NCI-H1694 (cell line): Measurements from ENCODE around the gene AGTPBP1.
"Not testable (repeated sequence)": the region's sequence is repeated elsewhere in the genome, so short reads cannot be mapped to it uniquely, and the experiment has no call there.

Source experiments
- DNase-seq: peaks from one replicate; lab custom pipeline; 2025; lab: John Stamatoyannopoulos, UW

AGTPBP1 gene

DNA sequence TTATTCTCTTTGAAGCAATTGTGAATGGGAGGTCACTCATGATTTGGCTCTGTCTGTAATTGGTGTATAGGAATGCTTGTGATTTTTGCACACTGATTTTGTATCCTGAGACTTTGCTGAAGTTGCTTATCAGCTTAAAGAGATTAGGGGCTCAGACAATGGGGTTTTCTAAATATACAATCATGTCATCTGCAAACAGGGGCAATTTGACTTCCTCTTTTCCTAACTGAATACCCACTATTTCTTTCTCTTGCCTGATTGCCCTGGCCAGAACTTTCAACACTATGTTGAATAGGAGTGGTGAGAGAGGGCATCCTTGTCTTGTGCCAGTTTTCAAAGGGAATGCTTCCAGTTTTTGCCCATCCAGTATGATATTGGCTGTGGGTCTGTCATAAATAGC, 22.3 kb downstream of the AGTPBP1 start:
- DNase-seq = not testable (repeated sequence)

DNA sequence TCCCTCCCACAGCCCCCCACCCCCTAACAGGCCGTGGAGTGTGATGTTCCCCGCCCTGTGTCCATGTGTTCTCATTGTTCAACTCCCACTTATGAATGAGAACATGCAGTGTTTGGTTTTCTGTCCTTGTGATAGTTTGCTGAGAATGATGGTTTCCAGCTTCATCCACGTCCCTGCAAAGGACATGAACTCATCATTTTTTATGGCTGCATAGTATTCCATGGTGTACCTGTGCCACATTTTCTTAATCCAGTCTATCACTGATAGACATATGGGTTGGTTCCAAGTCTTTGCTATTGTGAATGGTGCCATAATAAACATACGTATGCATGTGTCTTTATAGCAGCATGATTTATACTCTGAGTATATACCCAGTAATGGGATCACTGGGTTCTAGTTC, 23.9 kb downstream of the AGTPBP1 start:
- not testable (repeated sequence) for DNase-seq

DNA sequence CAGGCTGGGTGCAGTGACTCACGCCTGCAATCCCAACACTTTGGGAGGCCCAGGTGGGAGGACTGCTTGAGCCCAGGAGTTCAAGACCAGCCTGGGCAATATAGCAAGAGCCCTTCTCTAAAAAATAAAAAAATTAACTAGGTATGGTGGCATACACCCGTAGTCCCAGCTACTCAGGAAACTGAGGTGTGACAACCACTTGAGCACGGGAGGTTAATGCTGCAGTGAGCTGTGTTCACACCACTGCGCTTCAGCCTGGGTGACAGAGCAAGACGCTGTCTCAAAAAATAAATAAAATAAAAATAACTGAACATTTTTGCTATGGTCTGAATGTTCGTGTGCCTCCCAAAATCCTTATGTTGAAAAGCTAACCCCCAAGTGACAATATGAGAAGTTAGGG, 24.5 kb downstream of the AGTPBP1 start:
- DNase-seq = no peak

DNA sequence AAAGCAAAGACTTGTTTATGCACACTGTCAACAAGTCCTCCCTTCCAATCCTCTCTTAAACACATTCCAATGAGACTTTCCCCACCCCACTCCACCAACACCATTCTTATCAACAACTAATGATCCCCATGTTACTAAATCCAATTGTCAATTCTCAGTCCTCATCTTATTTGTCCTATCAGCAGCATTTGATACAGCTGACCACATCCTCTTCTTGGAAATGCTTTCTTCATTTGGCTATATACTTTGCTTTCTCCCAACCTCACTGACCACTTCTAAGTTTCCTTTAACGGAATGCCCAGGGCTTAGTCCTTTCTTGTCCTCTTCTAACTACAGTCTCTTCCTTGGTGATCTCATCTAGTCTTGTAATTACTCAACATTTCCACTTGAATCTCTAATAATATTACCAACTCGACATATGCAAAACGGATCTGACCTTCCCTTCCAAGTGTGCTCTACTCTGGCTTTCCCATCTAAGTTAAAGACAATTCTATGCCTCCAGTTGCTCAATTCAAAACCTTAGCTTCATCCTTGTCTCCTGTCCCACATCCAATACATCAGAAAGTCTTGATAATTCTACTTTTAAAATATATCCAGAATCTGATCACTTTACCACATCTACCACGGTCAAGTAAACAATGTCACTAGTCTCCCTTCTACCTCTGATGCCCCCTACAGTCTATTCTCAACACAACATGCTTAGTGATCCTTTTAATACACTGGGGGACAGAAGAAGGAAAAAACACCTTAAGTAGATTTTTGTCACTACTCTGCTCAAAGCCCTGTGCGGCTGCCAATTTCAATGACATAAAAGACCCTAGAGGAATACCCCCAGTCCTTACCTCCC, 25.5 kb downstream of the AGTPBP1 start:
- no peak for DNase-seq

DNA sequence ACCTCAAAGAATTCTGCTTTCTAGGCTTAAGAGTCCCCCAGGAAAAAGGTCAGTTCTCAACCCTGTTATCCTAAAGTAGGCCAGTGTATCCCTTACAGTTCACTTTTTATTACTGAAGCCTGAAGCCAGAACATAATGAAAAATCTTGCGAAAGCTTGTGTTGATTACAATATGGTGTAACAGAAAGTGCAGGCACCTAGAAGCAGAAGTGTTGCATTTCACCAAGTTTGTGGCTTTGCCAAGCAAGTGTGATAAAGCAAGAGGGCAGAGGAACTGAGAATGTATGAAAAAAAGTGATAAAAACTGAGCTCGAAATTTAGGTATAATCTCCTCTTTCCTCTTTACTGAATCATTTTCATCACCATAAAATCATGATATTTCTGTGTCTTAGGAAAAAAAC, 26.2 kb downstream of the AGTPBP1 start:
- DNase-seq = no peak

DNA sequence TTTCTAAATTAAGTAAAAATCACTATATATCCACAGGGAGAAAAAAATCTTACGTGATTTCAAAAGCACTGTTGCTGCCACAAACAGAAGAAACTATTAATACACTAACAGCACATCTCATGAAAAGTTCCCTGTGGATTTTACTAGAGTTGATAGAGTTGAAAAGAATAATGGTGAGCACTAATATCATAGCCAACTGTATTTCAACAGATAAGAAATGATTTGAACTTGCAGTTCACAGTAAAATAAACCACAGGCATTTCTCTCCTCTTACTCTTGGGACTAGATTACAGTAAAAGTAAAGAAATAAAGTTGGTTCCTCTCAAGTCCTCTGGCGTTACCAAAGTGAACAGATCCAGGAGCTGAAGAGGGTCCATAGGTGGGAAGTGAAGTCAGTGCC, 27.9 kb downstream of the AGTPBP1 start:
- no peak for DNase-seq

DNA sequence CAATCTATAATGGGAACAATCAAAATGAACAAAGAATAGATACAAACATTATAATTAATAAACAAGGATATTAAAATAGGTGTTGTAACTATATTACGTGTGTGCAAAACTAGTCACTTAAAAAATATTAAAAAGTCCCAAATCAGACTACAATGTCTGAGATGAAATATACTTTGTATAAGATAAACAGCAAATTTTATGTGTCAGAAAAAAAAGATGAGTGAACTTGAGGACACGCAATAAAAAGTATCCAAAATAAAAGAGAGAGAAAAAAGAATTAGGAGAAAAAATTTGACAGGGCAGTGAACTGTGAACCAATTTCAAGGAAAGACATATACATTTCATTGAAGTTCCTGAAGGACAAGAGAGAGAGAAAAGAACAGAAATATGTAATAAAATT, 37.0 kb downstream of the AGTPBP1 start:
- DNase-seq = no peak

DNA sequence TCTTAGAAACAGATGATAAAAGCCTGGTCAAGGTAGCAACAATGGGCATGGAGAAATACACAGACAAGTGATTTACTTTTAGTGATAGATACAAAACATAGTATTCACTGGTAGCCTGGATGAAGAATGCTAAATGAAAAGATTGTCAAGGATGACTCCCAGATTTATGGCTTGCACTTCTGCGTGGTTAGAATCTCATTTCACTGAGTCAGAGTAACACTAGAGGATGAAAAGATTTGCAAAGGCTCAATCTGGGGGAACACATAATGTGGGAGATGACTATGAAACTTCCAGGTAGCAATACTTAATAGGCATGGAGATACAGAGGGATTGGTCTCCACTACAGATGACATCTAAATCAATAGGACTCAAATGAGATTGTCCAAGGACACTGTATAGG, 38.4 kb downstream of the AGTPBP1 start:
- DNase-seq = no peak

DNA sequence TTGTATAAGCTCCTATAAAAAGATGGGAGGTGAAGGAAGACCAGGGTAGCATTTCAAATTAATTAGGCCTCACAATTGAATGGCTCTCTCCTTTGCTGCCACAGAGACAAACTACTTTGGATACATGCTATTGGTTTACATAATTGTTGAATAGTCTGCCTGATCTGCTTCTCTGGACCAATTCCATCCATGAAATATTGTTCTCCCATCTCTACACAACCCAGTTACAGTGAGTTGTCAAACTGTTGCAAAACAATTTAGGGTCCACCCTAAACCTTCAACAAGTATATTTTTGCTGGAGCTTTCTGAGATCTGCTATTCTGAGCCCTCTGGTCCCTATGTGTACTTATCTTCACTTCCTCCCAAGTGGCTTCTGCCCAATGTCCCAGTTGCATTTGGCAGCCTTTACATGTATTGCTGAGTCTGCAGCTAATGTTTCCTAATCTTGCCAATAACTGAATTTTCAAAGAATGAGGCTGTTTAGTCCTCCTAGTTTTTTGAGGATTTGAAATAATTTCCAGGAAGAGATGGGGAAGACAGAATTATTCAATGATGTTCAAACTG, 38.9 kb downstream of the AGTPBP1 start:
- DNase-seq = no peak

DNA sequence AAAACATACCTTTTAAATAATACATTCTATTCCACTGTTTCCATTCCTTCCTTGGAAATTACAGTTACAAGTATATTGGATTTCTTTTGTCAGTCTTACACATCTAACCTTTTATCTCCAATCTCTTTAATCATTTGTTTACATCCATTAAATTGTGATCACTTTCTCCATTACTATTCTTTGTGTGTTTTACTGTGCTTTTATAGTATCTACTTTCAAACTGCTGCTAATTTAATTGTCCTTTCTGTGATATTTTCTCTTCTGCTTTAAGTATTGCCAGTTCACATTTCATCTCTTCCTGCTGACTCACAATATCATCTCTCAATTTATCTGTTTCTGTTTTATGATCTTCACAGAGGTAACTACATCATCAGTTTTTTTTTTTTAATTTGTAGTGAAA, 39.6 kb downstream of the AGTPBP1 start:
- no peak for DNase-seq

DNA sequence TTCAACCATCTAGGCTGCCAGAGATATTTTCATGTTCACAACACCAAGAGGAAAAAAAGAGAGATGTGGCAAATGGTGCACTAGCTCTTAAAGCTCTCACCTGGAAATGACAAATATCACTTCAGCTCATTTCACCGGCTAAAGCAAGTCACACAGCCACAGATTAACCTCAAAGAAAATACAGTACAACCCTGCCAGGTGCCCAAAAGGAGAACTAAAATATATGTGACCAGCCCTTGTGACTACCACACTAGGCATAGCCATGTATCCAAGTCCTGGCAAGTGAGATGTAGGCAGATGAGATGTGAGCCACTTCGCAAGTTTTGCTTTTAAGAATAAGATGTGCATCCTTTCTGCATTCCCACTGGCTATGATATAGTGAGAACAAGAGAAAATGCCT, 41.4 kb downstream of the AGTPBP1 start:
- no peak for DNase-seq

DNA sequence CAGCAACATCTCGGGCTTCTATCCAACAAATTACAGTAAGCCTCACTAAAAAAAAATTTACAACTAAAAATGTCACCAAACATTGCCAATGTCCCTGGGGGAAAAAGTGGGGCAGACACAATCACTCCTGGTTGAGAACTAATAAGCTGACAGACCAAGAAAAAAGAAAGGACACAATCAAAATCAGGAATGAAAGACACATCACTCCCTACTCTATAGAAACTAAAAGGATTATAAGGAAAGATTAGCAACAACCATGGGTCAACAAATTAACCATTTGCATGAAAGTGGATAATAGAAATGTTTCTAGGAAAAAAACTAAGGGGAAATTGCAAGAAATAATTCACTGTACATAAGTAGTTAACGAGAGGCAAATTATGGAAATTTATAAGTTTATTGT, 53.4 kb downstream of the AGTPBP1 start:
- no peak for DNase-seq

DNA sequence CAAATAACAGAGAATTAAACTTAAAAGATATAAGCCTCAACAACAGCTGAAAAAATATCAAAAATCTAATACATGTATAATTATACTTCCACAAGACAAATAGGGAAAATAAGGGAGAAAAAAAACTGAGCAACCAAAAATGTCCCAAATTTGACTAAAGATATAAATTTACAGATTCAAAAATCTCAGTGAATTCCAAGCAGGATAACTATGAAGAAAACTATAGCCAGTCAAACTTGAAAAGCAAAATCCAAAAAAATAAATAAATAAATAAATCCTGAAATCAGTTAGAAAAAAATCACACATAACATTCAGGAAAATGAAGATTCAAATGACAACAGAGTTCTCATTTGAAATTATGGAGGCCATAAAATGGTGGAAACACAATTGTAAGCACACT, 56.7 kb downstream of the AGTPBP1 start:
- no peak for DNase-seq

DNA sequence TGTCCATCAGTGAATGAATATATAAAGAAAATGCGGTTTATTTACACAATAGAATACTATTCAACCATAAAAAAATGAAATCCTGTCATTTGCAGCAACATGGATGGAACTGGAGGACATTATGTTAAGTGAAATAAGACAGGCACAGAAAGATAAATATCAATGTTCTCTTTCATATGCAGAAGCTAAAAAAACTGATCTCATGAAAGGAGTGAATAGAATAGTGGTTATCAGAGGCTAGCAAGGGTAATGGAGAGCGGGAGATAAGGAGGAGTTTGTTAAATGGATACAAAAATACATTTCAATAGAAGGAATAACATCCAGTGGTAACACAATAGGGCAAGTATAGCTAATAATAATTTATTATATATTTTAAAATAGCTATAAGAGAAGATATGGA, 65.0 kb downstream of the AGTPBP1 start:
- no peak for DNase-seq

DNA sequence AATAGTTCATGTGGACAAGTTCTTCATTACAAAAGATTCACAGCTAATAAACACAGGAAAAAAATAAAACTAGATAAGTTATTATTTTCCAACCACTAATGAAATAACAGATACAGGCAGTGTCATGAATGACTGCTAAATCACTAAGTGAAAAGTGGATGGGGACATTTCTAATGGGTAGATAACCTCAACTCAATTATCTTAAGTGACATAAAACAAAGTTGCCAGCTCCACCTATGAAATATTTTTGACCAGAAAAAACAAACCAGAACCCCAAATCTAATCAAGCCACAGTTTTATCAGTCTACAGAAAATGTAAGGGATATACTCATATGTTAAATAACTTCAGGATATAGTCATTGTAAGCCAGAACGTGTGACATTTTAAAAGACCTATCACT, 74.4 kb downstream of the AGTPBP1 start:
- DNase-seq = no peak

DNA sequence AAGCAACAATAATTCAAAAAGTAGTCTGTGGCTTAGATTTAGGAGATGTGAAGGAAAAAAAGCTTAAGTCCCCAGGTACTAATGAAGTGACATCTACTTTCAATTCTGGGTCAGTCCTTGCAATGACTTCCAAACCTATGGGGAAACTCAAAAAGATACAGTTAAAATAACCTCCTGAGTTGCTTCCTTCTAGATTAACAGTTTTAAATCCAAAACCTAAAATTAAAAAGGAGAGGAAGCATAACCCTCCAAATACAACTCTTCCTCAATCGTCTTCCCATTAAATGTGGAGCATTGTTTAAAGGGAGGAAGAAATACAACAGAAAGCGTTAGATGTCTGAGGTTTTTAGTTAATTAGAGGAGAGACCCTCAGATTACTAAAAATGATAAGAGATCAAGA, 75.7 kb downstream of the AGTPBP1 start:
- DNase-seq = no peak

DNA sequence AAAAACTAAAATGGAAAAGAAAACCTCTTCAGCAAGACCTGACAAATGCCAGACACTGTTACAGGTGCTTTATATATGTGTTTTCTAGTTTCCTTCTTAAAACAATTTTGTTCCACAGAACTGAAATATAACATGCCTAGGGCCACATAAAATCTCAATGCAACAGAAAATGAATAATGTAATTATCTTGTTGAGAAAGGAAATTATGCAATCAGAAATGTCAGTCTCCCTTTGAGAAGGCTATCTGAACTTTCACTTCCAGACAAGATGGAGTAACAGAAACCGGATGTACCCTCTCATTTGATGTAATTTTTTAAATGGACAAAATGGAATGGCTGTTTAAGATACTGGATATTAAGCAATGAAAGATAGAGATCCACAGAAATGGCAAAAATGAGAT, 79.2 kb downstream of the AGTPBP1 start:
- no peak for DNase-seq

DNA sequence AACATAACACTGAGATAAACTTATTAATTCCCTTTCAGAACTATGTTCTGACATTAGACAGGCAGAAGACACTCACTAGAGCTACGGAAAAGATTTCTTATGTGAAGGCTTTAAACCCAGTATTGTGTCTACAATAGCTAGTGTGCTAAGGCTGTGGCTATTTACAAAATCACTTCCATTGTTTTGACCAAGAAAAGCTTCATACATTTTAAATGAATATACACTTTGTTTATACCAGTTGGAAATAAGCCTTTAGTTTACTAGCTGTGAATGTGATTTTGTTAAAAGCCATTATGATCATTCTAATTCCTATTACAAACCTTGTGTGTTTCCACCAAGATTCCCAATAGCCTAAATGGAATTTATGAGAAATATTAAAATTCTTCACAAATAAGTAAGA, 83.0 kb downstream of the AGTPBP1 start:
- DNase-seq = no peak

DNA sequence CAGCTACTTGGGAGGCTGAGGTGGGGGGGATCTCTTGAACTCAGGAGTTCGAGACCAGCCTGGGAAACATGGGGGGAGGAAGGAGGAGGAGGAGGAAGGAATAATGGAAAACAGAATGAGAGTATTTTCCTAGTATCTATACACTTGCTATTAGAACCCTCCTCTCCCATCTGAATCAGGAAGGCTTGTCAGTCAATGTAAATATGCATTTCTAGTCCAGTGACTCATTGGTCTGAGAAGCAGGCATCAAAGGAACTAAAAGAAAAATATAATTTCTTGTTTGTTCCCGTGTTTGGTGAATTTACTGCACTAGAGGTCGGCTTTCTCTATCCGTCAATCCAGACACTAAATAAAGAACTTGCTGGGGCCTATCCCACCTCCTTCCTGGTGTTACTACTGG, 88.6 kb downstream of the AGTPBP1 start:
- no peak for DNase-seq

DNA sequence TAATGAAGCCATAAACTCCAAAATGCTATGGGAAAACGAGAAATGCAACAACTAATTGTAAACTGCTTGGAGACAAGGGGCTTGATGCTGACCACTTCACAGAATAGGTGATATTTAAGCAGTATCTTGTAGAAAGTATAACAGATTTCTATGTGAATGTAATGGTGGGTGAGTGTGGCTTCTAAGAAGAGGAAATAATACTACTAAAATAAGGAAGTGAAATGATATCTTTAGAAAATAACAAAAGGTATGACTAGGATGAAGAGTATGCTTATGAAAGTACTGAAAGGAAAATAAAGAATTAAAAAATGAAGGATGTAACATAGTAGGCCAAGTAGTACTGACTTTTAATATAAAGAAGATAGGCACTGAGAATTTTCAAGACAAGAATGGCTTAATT, 94.2 kb downstream of the AGTPBP1 start:
- no peak for DNase-seq

DNA sequence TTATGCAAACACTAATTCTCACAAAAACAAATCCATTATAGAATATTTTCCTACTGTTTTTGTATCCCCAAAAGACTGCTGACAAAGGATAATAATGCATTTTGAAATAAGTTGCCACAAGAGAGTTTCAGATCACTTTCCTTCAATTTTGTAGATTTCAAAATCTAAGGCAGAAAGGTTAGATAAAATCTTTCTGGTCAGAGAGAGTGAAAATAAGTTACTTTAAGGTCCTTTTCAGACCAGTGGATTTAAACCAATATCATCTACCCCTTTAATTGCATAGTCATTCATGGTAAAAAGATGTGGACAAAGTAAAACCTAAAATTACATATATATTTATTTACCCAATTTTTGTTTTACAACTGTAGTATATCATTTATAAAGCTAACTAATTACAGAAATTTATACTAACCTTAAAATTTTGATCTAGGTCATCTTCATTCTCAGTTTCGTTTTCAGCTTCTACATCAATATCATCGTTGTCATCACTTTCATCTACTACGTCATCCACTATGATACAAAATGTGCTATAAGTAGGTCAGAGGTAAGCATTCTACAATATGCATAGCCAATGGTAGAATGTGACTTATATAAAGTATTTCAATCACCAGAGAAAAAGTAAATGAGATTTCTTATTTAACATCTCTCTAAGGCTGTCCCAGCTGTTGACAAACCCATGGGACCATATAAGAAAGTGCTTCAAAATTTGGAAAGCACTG, 95.7 kb downstream of the AGTPBP1 start:
- no peak for DNase-seq

DNA sequence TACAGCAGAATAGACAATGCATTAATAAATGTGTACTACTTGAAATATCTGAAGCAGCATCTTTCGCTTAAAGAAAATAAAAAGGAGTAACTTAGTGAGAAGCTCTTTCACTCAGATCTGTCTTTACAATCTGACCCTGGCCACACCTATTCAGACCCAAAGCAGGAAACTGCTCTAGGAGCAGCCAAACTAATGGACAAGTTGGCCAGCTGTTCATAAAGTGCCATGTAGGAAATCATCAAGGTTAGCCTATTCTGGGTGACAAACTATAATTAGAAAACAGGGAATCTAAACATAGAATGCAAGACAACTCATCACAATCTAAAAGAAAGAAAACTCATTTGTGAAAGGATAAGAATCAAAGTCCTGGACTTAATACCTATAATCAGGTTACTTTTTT, 101.3 kb downstream of the AGTPBP1 start:
- DNase-seq = no peak

DNA sequence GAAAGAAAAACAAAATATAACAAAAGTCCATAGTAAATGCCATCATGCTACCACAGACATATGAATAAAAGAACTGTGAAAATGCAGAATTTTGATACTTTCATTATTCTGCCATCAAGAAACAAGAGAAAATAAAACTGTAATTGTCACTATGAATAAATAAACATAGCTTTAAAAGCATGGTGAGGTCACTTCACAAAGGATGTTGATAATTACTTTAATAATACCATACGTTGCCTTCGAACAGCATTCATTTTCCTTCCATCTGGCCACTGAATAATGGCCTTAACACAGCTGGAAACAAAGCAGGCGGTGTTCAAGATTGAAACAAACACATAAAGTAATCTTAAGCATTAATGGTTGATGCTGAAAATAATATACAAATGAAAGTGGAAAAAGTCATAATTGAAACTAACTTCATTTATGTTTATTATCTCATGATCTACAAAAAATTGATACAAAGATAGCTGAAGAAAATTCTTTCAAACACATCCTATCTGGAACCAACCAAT, 102.0 kb downstream of the AGTPBP1 start:
- no peak for DNase-seq
